GM13976 (cell line): Measurements from ENCODE around the gene ZNF827.

ENCODE experiments used
- DNase-seq: peaks from one replicate; pipeline ENCODE4 v3.0.0; 2012; ENCODE audit warnings: low spot score
- CTCF ChIP-seq: IDR thresholded peaks from 2 replicates; pipeline ENCODE4 v1.5.1; 2012; ENCODE audit warnings: borderline replicate concordance, mild to moderate bottlenecking; ENCODE audit not compliant: insufficient read depth; ENCODE audit errors: extremely low read depth, missing control alignments, control extremely low read depth
- in situ Hi-C: fragments of 300-500 bp; cut with MboI; formaldehyde crosslinking; loops from one replicate; pipeline ENCODE4 v1.12.0; 2022; ENCODE audit warnings: low sequenced_read_pairs, mixed read lengths, inconsistent platforms; ENCODE audit not compliant: unreplicated experiment

ZNF827 gene

DNA sequence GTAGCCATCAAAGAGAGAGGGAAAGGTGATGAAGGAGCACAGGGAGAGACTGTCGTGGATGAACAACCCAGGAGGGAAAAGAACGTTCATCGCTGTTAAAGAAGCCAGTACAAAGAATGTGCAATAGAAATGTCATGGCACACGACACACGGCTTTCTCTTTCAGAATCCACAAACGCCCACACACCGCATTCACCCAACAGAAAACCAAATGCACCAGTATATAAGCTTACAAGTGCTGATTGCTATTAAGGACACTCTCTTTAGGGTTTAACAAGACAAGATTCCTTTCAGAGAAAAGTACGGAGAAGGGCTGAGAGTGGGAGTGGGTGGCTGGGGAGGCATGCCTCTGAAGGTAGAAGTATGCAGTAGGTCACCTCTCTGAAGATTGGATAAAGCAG lies 178.4 kb downstream of the ZNF827 start:
- in situ Hi-C loops = no loop called here
- no peak for DNase-seq
- no peak for TF ChIP-seq CTCF

DNA sequence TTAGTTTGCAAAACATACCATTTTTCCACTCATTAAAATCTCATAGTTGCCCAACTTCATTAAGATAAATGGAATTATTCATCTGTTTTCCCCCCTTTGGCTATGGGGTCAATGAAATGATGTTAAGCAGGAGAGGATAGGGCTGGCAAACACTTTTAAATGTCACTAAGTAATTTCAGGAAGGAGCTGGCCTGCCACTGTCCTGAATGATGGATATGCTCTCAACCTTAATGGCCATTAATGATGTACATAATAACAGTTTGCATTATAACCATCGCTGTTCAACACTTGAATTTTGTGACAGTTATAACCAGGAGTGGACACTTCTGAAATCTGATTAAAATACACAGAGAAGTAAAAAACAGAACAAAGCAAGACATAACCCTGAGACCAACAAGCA lies 181.4 kb downstream of the ZNF827 start:
- in situ Hi-C loops = no loop called here
- no peak for DNase-seq
- TF ChIP-seq CTCF = no peak

- no peak for TF ChIP-seq CTCF
- no peak for DNase-seq
- in situ Hi-C loops = no loop called here
Measured at GRCh38 chr4:145756244-145756643, 182.4 kb downstream of the ZNF827 start.

- DNase-seq = no peak
- TF ChIP-seq CTCF = no peak
Measured at GRCh38 chr4:145755802-145756201, 182.8 kb downstream of the ZNF827 start.

GRCh38 chr4:145743641-145744040 lies 195.0 kb downstream of the ZNF827 start:
- in situ Hi-C loops = no loop called here

More at GRCh38 chr4:145755802-145756201, 182.8 kb downstream of the ZNF827 start:
- in situ Hi-C loops = no loop called here

DNA sequence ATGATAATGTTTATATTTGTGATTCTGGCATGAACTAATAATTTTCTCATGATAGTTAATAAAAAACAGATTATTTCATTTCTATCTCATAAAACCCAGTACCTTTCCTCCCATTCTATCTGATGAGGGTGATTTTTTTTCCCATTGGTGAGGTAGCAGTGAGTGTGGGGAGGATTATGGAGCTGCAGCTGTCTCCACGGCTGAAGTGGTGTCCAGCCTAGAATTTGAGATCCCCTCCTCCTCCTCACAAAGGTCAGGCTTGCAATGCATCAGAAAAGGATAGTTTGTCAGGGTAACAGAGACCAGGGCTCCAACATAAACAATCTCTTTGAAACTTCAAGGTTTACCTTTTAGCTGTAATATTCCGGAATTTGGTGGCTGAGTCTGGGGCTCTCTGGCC lies 197.8 kb downstream of the ZNF827 start:
- TF ChIP-seq CTCF = no peak
- in situ Hi-C loops = no loop called here
- no peak for DNase-seq

More at GRCh38 chr4:145743641-145744040, 195.0 kb downstream of the ZNF827 start:
- no peak for TF ChIP-seq CTCF
- no peak for DNase-seq

DNA sequence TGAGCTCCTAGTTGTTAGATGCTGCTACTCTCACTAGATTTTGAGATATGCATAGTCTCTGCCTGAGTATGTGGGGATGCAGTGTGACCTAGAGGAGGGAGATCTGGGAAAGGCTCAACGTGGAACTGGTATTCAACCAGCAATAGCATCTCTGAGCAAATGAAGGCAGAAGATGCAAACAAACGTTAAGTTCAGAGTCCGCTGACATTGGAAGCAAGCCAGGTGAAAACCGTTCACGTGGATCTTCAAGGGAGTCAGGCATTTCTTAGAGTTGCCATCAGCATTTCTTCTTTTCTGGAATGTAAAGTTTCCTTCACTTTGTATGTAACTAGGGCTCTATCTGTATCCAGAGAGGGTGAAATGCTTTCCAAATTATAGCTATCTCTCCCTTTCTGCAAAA lies 198.8 kb downstream of the ZNF827 start:
- no peak for DNase-seq
- in situ Hi-C loops = no loop called here
- TF ChIP-seq CTCF = no peak
